Activated T-cell treated with anti-CD3 and anti-CD28 coated beads for 48 hours (primary cell): ENCODE results near the gene HUS1B.
"Not testable (repeated sequence)": the region's sequence is repeated elsewhere in the genome, so short reads cannot be mapped to it uniquely, and the experiment has no call there.

Experiments used
- DNase-seq: peaks from one replicate; pipeline ENCODE4 v3.0.0-alpha.2; 2020; ENCODE audit warnings: low read depth

HUS1B gene

GRCh38 chr6:678520-678919 is 21.6 kb upstream of the HUS1B start:
- no peak for DNase-seq

DNA sequence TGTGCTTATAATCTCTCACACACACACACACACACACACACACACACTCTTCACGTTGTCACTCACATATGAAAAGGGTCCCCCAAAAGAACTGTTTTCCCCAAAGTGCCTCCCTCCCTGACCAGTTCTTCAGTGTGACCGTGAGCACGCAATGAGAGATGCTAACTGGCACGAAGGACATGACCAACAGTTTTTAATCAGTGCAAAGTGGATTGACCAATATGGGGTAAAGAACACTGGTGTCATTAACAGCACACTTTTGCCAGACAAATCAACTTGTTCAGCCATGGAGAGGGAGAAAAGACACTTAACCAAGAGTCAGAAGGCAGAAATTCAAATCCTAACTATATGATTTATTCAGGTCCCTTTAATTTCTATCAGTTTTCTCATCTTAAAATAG is 21.0 kb upstream of the HUS1B start:
- DNase-seq = no peak

- DNase-seq = no peak
Observed at GRCh38 chr6:674956-675355, 18.1 kb upstream of the HUS1B start.

- DNase-seq = no peak
Observed at GRCh38 chr6:674406-674805, 17.5 kb upstream of the HUS1B start.

DNA sequence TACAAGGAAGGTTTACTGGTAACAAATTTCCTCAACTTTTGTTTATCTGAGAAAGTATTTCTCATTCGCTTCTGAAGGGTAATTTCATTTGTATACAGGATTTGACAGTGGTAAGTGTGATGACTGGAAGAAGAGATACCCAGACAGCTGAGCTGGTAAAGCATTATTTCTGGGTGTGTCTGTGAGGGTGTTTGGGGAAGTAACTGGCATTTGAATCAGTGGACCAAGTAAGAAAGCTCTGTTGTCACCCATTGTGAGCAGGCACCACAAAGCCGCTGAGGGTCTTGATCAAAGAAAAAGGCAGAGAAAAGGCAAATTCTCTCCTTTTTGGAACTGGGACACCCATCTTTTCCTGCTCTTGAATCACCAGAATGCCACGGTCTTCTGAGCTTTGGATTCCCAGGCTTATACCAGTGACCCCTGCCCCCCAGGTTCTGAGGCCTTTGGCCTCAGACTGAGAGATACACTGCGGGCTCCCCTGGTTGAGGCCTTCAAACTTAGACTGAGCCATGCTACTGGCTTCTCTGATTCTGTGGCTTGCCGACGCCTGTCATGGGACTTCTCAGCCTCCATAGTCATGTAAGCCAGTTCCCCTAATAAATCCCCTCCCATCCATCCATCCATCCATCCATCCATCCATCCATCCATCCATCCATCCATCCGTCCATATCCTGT is 10.5 kb upstream of the HUS1B start:
- no peak for DNase-seq

DNA sequence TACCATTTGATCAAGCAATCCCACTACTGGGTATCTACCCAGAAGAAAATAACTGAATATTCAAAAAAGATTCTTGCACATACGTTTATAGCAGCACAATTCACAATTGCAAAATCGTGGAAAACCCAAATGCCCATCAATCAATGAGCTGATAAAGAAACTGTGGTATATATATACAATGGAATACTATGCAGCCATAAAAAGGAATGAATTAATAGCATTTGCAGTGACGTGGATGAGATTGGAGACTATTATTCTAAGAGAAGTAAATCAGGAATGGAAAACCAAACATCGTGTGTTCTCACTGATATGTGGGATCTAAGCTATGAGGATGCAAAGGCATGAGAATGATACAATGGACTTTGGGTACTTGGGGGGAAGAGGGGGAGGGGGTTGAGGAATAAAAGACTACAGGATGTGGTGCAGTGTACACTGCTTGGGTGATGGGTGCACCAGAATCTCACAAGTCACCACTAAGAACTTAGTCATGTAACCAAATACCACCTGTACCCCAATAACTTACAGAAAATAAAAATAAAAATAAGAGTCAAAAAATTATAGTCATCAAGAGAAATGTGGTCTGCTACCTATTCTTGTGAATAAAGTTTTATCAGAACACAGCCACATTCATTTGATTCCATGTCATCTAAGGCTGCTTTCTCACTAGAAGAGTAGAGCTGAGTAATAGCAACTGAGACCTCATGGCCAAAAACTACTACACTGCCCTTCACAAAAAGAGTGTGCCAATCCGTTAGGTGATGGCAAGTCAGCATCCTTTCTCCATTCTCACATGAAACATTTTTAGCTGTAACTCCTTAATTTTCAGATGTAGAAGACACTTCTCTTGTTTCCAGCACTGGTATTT is 8.7 kb upstream of the HUS1B start:
- no peak for DNase-seq

GRCh38 chr6:663788-664187 is 6.9 kb upstream of the HUS1B start:
- DNase-seq = not testable (repeated sequence)

DNA sequence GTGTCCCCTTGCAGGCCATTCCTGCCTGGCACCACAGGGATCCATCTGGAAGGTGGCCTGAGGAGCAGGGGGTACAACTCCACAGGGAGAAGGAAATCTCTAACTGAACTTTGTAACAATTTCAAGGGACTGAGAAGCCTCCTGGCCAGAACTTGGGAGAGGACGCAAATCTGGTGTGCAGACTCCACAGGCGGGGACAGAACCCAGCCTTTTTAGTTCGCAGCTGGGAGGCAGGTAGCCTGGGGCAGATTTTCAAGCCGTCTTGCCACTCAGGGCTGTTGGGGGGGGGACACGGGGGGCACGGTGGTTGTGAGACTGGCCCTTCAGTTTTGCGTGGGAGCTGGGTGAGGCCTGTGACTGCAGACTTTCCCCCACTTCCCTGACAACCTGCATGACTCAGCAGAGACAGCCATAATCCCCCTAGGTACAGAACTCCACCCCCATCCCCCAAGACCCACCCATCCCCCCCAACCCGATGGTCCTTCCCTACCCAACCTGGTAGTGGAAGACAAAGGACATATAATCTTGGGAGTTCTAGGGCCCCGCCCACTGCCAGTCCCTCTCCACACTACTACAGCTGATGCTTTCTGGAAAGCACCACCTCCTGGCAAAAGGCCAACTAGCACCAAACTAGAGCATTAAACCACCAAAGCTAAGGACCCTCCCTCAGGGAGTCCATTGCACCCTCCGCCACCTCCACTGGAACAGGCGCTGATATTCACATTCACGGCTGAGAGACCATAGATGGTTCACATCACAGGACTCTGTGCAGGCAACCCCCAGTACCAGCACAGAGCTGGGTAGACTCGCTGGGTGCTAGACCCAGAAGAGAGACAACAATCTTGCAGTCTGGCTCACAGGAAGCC is 3.0 kb upstream of the HUS1B start:
- DNase-seq = no peak

DNA sequence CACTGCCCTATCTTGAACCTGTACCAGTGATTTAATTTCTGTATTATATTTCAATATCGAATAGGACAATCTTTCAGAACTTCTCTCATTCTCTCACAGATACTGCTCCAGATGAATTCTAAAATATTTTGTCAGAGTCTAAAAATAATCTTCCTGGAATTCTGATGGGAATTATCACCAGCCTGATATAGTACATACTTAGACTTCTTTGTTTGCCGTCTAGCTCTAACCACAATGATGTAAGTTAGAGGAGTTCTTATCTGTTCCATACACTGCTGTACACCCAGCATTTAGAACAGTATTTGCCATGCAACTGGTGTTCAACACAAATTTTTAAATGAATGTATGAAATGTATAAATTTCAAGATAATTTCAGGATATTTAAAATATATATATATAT is 1.3 kb upstream of the HUS1B start:
- no peak for DNase-seq

DNA sequence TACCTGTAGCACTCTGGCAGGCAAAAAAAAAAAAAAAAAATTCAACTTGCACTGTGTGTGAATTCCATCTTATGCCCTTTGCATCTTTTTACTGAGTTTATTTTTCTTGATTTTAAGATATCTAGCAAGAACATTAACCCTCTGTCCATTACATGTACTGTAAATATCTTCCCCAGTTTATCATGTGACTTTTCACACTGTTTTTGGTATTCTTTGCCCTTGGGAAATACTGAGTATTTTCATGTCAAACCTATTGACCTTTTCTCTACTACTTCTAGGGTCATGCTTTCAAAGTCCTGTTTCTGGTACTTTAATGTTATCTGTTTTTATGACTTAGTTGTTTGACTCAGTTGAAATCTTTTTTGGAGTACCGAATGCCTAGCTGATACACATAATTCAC is 843 bp upstream of the HUS1B start:
- DNase-seq = no peak

DNA sequence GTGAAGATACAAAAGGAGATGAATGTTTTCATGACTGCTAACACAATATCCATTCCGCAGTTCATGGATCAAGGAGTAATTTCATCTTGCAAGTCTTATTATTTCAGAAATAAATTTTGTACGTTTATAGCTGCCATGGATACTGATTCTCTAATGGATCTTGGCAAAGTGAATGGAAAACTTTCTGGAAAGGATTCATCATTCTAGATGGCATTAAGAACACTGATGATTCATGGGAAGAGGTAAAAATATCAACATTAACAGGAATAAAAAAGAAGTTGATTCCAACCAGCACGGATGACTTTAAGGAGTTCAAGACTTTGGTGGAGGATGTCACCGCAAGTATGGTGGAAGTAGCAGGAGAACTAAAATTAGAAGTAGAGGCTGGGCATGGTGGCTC is 2.8 kb downstream of the HUS1B start:
- no peak for DNase-seq

DNA sequence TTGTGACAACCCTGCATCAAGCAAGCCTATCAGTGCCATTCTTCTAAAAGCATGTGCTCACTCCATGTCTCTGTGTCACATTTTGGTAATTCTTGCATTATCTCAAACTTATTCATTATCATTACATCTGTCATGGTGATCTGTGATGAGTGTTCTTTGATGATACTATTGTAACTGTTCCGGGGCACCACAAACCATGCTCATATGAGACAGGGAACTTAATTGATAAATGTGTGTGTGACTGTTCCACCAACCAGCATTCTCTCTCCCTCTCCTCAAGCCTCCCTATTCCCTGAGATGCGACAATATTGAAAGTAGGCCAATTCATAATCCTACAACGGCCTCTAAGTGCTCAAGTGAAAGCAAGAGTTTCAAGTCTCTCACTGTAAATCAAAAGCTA is 4.0 kb downstream of the HUS1B start:
- DNase-seq = no peak

DNA sequence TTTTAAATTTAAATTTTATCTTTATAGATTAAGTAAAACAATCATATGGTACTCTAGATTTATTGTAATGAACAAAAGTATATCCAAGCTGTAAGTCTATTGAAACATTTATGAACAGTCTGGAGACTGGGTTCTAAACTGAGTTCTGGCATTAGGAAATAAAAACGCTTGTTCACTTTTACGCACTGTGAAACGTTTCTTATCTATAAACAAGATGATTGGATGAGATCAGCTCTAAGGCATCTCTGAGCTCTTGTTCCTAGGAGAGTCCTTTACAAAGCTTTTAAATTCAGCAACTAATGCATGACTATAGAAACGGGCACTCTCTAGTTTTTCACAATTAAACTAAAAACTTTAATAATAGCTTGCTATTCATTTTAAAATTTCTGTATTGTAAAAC is 6.8 kb downstream of the HUS1B start:
- DNase-seq = no peak

GRCh38 chr6:642805-643204 is 14.1 kb downstream of the HUS1B start:
- no peak for DNase-seq

DNA sequence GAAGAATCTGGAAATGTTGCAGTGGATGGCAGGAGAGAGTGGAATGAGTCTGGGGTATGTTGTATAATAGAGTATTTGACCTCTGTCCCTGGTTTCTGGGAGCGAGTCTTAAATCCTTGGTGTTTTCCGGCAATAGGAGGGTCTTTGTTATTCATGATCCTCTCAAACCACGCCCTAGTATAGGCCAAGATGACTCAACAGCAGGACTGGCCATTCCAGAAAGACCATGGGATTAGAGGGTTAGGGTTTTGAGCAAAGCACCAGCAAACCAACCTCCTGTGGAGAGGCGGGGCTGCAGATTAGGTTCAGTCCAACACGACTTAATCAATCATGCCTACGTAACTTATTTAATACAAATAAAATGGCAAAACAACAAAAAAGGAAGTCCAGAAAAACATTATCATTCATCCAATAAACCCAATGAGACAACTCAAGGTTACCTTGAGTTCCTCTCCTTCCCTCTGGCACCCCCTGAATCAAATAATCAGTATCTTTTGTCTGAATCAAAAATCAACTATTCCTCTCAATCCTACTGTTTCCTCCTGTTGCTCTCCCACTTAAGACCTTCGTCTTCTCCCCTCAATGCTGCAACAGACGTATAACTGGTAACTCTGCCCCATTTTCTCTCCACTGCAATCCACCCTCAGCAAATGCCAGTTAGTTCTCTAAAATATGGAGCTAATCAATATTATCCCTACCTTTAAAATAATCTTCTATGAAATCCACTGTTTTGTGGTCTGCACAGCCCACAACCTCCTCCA is 15.5 kb downstream of the HUS1B start:
- DNase-seq = no peak

DNA sequence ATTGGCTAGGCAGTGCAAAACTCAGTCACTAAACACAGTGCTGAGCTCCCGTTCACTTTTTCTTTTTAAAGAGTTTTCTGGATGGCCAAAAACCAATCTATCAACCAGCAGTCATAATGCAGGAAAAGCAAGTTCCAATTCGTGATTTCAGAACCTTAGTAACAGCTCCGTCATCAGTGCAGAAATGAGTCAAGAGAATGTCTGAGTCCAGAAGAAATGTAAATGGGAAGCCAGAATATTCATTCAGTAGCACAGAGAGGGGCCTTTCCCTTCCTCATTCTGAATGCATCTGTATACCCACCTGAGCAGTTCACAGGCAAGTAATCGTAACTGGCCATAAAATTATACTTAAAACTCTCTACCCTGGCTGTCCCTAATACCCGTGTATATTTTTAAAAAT is 20.4 kb downstream of the HUS1B start:
- DNase-seq = no peak

DNA sequence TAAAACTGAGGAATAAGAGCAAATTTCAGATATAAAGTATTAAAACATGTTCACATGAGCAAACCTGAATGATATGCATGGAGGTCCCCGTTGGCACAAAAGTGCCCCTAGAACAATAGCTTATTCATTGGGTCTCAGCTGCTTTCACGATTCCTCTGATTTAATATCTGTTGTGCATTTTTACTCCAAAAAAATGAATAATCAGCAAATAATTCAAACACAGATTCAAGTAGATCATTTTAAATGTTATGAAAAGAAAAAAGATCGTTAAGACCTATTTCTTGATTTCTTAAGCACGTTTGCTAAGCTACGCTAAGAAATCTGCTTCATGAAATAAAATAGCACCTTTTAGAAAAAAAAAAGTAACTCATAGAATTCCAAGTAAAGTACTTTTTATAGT is 21.7 kb downstream of the HUS1B start:
- no peak for DNase-seq

DNA sequence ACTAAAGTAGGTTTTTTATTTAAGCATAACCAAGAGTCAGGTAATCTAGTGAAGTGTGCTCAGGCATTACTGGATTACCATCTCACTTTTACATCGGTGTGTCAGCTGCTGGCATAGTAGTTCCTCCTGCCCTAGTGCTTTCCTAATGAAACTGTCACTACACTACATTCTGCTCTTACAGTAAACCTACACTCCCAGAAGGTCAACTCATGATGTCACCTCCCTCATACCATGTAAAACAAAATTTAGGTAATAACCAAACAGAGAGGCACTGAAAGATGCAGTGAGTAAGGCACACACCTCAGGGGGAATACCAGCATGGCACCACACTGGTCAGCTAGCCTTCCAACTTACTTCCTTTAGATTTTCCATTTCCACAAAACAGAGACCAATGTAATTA is 23.3 kb downstream of the HUS1B start:
- DNase-seq = no peak

- no peak for DNase-seq
Observed at GRCh38 chr6:628766-629165, 28.1 kb downstream of the HUS1B start.

DNA sequence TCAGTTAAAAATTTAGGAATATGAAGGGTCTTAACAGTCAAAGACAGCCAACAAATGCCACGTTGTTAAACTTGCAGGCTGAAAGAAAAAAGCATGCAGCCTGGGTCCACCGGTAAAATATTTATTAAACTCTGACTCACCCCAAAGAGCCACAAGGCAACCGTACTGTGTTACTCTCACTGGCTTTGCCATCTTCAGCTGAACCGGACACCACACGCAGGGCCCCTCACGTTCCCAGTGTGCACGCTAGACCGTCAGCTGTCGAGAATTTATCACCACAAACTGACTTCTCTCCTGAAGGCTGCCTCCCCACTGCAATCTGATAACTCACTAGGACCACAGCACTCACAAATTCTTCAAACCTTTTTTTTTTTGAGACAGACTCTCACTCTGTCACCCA is 30.7 kb downstream of the HUS1B start:
- no peak for DNase-seq

DNA sequence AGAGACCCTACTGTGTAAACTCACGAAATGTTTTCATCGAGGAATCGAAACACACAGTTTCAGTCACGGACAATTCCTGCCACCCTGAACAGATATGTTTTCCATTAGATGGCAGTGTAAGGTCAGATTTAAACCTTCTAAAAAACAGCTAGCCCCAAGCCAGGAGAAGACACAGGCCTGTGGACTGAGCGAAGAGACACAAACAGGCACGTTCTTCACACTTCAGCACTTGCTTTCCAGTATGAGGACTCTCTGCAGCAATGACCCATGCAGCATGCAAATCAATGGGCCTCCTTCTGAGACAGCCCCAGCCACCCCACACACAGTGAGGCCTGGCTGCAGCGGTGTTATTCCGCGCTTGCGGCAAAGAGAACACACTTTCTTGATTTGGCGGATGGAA is 31.9 kb downstream of the HUS1B start:
- DNase-seq = no peak

DNA sequence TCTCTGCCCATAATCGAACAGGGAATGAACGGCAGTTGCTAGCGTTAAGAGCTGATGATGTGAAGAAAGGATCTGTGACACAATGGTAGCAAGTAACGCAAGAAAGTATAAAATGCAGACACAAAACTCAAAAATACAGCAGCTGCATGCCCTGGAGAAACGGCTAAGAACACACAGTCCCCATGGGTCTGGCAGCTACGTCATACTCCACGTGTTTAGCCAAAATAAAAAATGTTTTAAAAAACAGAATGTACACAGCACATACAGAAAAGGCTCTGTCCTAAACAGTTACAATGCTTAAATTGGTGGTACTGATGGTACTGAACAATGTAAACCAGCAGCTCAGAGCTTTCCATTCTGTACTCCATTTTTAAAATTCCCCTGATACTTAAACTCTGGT is 34.4 kb downstream of the HUS1B start:
- no peak for DNase-seq
